K562 (cell line): ENCODE results near the gene ANKLE2. TPM values are rescaled to one million over a fixed set of nuclear protein-coding genes. Genes with fewer than 3 reads are reported as not detected.

Source experiments
- AFF4 ChIP-seq: sonication (generic); formaldehyde crosslinking; IDR thresholded peaks from 2 replicates; pipeline ENCODE4 v1.8.0; 2023; ENCODE audit warnings: mild to moderate bottlenecking, missing genetic modification reagents
- CCAR2 ChIP-seq: fragments of 200-400 bp; formaldehyde crosslinking; IDR thresholded peaks from 2 replicates; pipeline ENCODE4 v1.6.1; 2017; ENCODE audit warnings: mild to moderate bottlenecking, low read depth, low read length
- CHD1 ChIP-seq: fragments of 200-600 bp; sonication (generic); IDR thresholded peaks from one replicate; pipeline ENCODE4 v1.6.1; 2012; ENCODE audit warnings: mild to moderate bottlenecking, moderate library complexity, low read length, inconsistent platforms
- CTCFL ChIP-seq: IDR thresholded peaks from 2 replicates; pipeline ENCODE4 v1.6.1; 2011; ENCODE audit warnings: borderline replicate concordance, low read depth, mild to moderate bottlenecking, moderate library complexity, low read length; ENCODE audit not compliant: insufficient read depth, poor library complexity, severe bottlenecking
- EHMT2 ChIP-seq: fragments of 450-650 bp; IDR thresholded peaks from 2 replicates; pipeline ENCODE4 v1.6.1; 2018; ENCODE audit warnings: antibody characterized with exemption
- ELF1 ChIP-seq: fragments of 200-800 bp; sonication (Bioruptor generic); IDR thresholded peaks from 2 replicates; pipeline ENCODE4 v1.6.1; 2016; ENCODE audit warnings: missing genetic modification characterization, missing compliant biosample characterization
- HCFC1 ChIP-seq: IDR thresholded peaks from 2 replicates; pipeline ENCODE4 v1.6.1; 2012; ENCODE audit warnings: low read depth, low read length, improper control_type of control experiment
- HIVEP1 ChIP-seq: fragments of 250-450 bp; sonication (Bioruptor Pico); IDR thresholded peaks from 2 replicates; pipeline ENCODE4 v1.4.0; 2020; ENCODE audit warnings: mild to moderate bottlenecking
- MBD2 ChIP-seq: sonication (generic); IDR thresholded peaks from 2 replicates; pipeline ENCODE4 v1.6.1; 2016; ENCODE audit warnings: low read depth, borderline replicate concordance
- MTA3 ChIP-seq: fragments of 450-650 bp; formaldehyde crosslinking; IDR thresholded peaks from 2 replicates; pipeline ENCODE4 v1.6.1; 2017; ENCODE audit warnings: mild to moderate bottlenecking, borderline replicate concordance
- NFRKB ChIP-seq: fragments of 450-650 bp; IDR thresholded peaks from 2 replicates; pipeline ENCODE4 v1.6.1; 2016; ENCODE audit warnings: low read depth
- POLR2B ChIP-seq: fragments of 450-650 bp; IDR thresholded peaks from 2 replicates; pipeline ENCODE4 v1.6.1; 2018; ENCODE audit warnings: low read depth; ENCODE audit not compliant: partially characterized antibody
- SETDB1 ChIP-seq: IDR thresholded peaks from one replicate; pipeline ENCODE4 v1.6.1; 2012; ENCODE audit warnings: low read length, control low read depth, inconsistent platforms
- SMC3 ChIP-seq: conservative IDR thresholded peaks from 2 replicates; pipeline ENCODE4 v1.6.1; 2011; ENCODE audit warnings: low read depth, low read length, improper control_type of control experiment; ENCODE audit not compliant: insufficient read depth
- ZBTB1 ChIP-seq: sonication (generic); formaldehyde crosslinking; IDR thresholded peaks from 2 replicates; pipeline ENCODE4 v1.8.1; 2023; ENCODE audit warnings: missing genetic modification reagents, low read depth, mild to moderate bottlenecking, borderline replicate concordance
- ZNF133 ChIP-seq: fragments of 250-450 bp; sonication (Bioruptor Pico); IDR thresholded peaks from 2 replicates; pipeline ENCODE4 v1.4.0; 2020; ENCODE audit warnings: mild to moderate bottlenecking
- ZNF134 ChIP-seq: fragments of 250-450 bp; sonication (Bioruptor Pico); conservative IDR thresholded peaks from 2 replicates; pipeline ENCODE4 v1.4.0; 2020
- ZNF282 ChIP-seq: sonication (generic); formaldehyde crosslinking; IDR thresholded peaks from 2 replicates; pipeline ENCODE4 v1.8.1; 2023; ENCODE audit warnings: missing genetic modification reagents
- ZNF76 ChIP-seq: fragments of 250-450 bp; sonication (Bioruptor Pico); IDR thresholded peaks from 2 replicates; pipeline ENCODE4 v1.4.0; 2020; ENCODE audit warnings: mild to moderate bottlenecking, moderate library complexity, borderline replicate concordance
- ZNF764 ChIP-seq: fragments of 250-450 bp; sonication (Bioruptor Pico); IDR thresholded peaks from 2 replicates; pipeline ENCODE4 v1.4.0; 2020; ENCODE audit warnings: low read depth, mild to moderate bottlenecking, moderate library complexity
- polyA plus RNA-seq, 8 experiments: library from polyadenylated mRNA; depleted of rRNA in 4 of 8; stranded (reverse) in 5 of 8; unstranded in 3 of 8; fragments of >200 nt; fragmentation: Nextera tagmentation in 2 of 8; fragmentation: Illumina TruSeq in 1 of 8; extraction: Ambion mirVana in 2 of 8; extraction: Trizol in 1 of 8; gene quantifications; 2 replicates each; pipeline versions ENCODE4 v1.2.1 to v1.2.3, GENCODE V29; 2011 to 2014; ENCODE audit warnings: inconsistent platforms in 1 of 8, missing spikeins in 1 of 8
- total RNA-seq, 7 experiments: library from RNA; depleted of rRNA in 6 of 7; stranded (reverse); fragments of >200 nt in 6 of 7; fragmentation: Illumina TruSeq in 2 of 7; extraction: Trizol in 2 of 7; gene quantifications; 2 replicates each; pipeline versions ENCODE4 v1.2.1 to v1.2.3, GENCODE V29; 2011 to 2021; ENCODE audit warnings: low replicate concordance in 1 of 7
- TF ChIP-seq, protein P1 (sequence below): IDR thresholded peaks from 2 replicates; pipeline ENCODE4 v1.6.1; 2011; ENCODE audit not compliant: insufficient read length; ENCODE audit errors: extremely low read depth

The ANKLE2 gene
- total and polyA plus RNA-seq, 9 of the 15 experiments (the other 6 are each of a cell fraction or from before 2014, with no cell fraction given) = 3.2 to 57.7 (median 45.6) TPM

DNA sequence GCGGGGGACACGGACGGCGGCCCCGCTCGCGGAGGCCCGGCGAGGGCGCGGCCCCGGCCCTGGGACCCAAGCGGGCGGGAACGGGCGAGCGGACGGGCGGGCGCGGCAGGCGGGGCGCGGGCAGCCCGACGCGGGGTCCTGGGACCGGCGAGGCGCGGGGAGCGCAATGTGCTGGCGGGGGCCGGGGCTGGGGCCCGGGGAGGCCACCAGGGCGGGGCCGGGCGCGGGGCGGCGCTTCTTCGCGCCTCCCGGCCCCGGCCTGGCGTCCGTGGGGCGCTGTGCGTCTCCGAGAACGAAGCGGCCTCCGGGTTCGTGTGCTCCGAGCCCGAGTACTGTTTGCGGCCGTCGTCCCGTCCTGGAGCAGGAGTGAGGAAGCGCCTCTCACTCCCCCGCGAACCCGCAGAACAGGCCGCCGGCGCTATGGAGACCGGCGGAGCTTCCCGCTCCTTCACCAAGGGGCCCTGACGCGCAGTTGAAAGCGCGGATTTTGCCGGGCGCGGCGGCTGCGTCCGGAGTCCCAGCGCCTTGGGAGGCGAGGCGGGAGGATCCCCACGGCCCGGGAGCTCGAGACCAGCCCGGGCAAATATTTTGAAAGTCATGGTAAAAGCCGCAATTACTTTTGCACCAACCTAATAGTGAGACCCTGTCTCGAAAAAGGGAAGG, 420 bp upstream of the ANKLE2 start (continued):
- 0 out of 2 replicates have a peak, but pooled peaks have one; percentile 38 for TF ChIP-seq MBD2
- TF ChIP-seq CHD1 = peak; percentile 83
- no peak for TF ChIP-seq ZNF282 (CRISPR knock-in tag)
- TF ChIP-seq CCAR2 = no peak
- peak; percentile 78 for TF ChIP-seq CTCFL
- TF ChIP-seq MTA3 = 0 out of 2 replicates have a peak, but pooled peaks have one; percentile 90
- peak; percentile 59; the same call in 1 of the 2 replicates for TF ChIP-seq NFRKB
- TF ChIP-seq ZNF764 = no peak
- 0 out of 2 replicates have a peak, but pooled peaks have one; percentile 61 for TF ChIP-seq AFF4 (CRISPR knock-in tag)
- peak; percentile 31; the same call in 1 of the 2 replicates for TF ChIP-seq HCFC1
- peak; percentile 15; the same call in 1 of the 2 replicates for TF ChIP-seq ZBTB1
- no peak for TF ChIP-seq ZNF76 (CRISPR knock-in tag)
- TF ChIP-seq ELF1 = peak; percentile 55; the same call in 1 of the 2 replicates
- TF ChIP-seq ZNF133 (CRISPR knock-in tag) = no peak
- peak; percentile 89 for TF ChIP-seq POLR2B
- TF ChIP-seq HIVEP1 (CRISPR knock-in tag) = no peak
- TF ChIP-seq SMC3 = 0 out of 2 replicates have a peak, but pooled peaks have one; percentile 11
- no peak for TF ChIP-seq ZNF134 (CRISPR knock-in tag)
- no peak for TF ChIP-seq SETDB1
- no peak for TF ChIP-seq EHMT2
- TF ChIP-seq, protein P1, sequence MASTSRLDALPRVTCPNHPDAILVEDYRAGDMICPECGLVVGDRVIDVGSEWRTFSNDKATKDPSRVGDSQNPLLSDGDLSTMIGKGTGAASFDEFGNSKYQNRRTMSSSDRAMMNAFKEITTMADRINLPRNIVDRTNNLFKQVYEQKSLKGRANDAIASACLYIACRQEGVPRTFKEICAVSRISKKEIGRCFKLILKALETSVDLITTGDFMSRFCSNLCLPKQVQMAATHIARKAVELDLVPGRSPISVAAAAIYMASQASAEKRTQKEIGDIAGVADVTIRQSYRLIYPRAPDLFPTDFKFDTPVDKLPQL = no peak
